ENCODE measurements around the gene KIF1C. TPM values are rescaled to one million over a fixed set of nuclear protein-coding genes. Genes with fewer than 3 reads are reported as not detected.

The KIF1C gene
- total RNA-seq, 1 experiment from 2014 or later = 85.6 TPM

DNA sequence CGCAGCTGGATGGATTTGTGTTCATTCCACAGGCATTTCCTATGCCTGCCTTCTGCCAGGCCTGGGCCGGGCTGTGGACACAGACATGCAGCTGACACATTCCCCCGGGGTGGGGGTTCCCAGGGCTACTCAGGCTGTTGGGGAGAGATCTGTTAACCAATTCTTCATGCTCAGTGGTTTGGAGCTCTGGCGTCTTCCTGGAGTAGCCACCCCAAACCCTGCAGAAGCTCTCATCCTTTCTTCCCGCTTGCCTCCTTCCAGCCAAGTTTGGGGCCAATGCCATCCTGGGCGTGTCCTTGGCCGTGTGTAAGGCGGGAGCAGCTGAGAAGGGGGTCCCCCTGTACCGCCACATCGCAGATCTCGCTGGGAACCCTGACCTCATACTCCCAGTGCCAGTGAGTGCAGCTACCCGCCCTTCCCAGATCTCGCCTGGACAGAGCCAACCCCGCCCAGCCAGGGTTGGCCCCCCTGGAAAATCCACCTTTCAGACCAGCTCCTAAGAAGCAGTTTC lies 44.2 kb upstream of the KIF1C start:
- no peak overlapping the region for H4K5ac ChIP-seq (ENCODE audit: insufficient read length, low read depth, low read length)
- no peak overlapping the region for H2AK5ac ChIP-seq (ENCODE audit: insufficient read length, low read length)
- H3K14ac ChIP-seq (ENCODE audit: insufficient read depth, low read length) = no peak overlapping the region
- H3K56ac ChIP-seq (ENCODE audit: insufficient read length, low read depth, low read length) = no peak overlapping the region
- H3K9ac ChIP-seq (ENCODE audit: extremely low read depth, insufficient read length, low read length) = no peak overlapping the region
- peaks cover 0 to 6% (median 5%) of the 10 kb centered on the region in 3 experiments; a peak in 6 of 7 replicates for H3K36me3 Mint-ChIP-seq (ENCODE audit: insufficient read depth in 1 of 3, low read depth in 3 of 3)
- H3K4me1 Mint-ChIP-seq = peaks cover 31 to 33% of the 10 kb centered on the region in 2 experiments
- no peaks in the 10 kb centered on the region; the same call in 1 of the 2 replicates for H3K27me3 Mint-ChIP-seq (ENCODE audit: low read depth)
- H3K18ac ChIP-seq (ENCODE audit: insufficient read length, low read depth, low read length) = no peak overlapping the region
- H2BK12ac ChIP-seq (ENCODE audit: insufficient read length, low read depth, low read length) = no peak overlapping the region
- WGBS (ENCODE audit: extremely low coverage, insufficient read length, low lambda C conversion rate) = no CpG with 5 or more reads among the region's 14 CpGs
- H3K4ac ChIP-seq (ENCODE audit: low read depth, low read length) = no peak overlapping the region
- no peak overlapping the region for H3K23ac ChIP-seq (ENCODE audit: insufficient read length, low read depth, low read length)
- H4K20me1 ChIP-seq (ENCODE audit: control insufficient read depth, insufficient read depth, insufficient read length) = no peaks in the 10 kb centered on the region
- H3K4me3 Mint-ChIP-seq = no peak overlapping the region
- H2BK15ac ChIP-seq (ENCODE audit: low read depth, low read length) = no peak overlapping the region
- H2BK120ac ChIP-seq (ENCODE audit: low read depth, low read length, poor library complexity, severe bottlenecking) = no peak overlapping the region
- TF ChIP-seq, protein P1, sequence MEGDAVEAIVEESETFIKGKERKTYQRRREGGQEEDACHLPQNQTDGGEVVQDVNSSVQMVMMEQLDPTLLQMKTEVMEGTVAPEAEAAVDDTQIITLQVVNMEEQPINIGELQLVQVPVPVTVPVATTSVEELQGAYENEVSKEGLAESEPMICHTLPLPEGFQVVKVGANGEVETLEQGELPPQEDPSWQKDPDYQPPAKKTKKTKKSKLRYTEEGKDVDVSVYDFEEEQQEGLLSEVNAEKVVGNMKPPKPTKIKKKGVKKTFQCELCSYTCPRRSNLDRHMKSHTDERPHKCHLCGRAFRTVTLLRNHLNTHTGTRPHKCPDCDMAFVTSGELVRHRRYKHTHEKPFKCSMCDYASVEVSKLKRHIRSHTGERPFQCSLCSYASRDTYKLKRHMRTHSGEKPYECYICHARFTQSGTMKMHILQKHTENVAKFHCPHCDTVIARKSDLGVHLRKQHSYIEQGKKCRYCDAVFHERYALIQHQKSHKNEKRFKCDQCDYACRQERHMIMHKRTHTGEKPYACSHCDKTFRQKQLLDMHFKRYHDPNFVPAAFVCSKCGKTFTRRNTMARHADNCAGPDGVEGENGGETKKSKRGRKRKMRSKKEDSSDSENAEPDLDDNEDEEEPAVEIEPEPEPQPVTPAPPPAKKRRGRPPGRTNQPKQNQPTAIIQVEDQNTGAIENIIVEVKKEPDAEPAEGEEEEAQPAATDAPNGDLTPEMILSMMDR (conservative IDR thresholded peaks at IDR 0.05) = no peak
- H2BK20ac ChIP-seq (ENCODE audit: low read depth, low read length, poor library complexity, severe bottlenecking) = no peak overlapping the region
- no peak overlapping the region for H2AFZ ChIP-seq (ENCODE audit: low read length)
- no peaks in the 10 kb centered on the region for H3K79me1 ChIP-seq (ENCODE audit: insufficient read depth, low read depth, low read length, poor library complexity, severe bottlenecking)
- H3K4me2 ChIP-seq (ENCODE audit: insufficient read depth, insufficient read length, low read length) = no peak overlapping the region
- H3K27me3 ChIP-seq (ENCODE audit: insufficient read depth, low read length) = no peaks in the 10 kb centered on the region
- H3T11ph ChIP-seq (ENCODE audit: low read length) = no peak overlapping the region
- H3K4me1 ChIP-seq (ENCODE audit: insufficient read depth, low read length) = peaks cover 4% of the 10 kb centered on the region; the same call in 1 of the 2 replicates
- DNase-seq = no peak
- H4K8ac ChIP-seq (replicated peaks; ENCODE audit: insufficient read length, low read depth, low read length) = no peak overlapping the region
- peak overlapping the region in 1 of 3 experiments; percentile 4; a peak in 1 of 7 replicates for H3K27ac Mint-ChIP-seq
- peaks cover 19% of the 10 kb centered on the region for H3K23me2 ChIP-seq (ENCODE audit: insufficient read length, low read depth, low read length, poor library complexity, severe bottlenecking)
- H3K9me3 ChIP-seq (ENCODE audit: control insufficient read depth, low read depth, low read length) = no peaks in the 10 kb centered on the region
- no peaks in the 10 kb centered on the region for H3K79me2 ChIP-seq (ENCODE audit: insufficient read depth, low read length)
- no peak overlapping the region for H4K91ac ChIP-seq (ENCODE audit: insufficient read length, low read depth, low read length)
- H3K9me3 Mint-ChIP-seq = peaks cover 0 to 2% of the 10 kb centered on the region in 2 experiments; a peak in 1 of 5 replicates
- no peak overlapping the region for H3K27ac ChIP-seq (ENCODE audit: insufficient read length, low read depth, low read length)
- H2BK5ac ChIP-seq (ENCODE audit: insufficient read length, low read length) = no peak overlapping the region

All from H9 (cell line).